Measurements from ENCODE around the gene ITGA1.

ITGA1 gene

GRCh38 chr5:52875827-52876226 lies 88.1 kb downstream of the ITGA1 start:
- no peak for DNase-seq

- no peak for DNase-seq
These were observed 88.7 kb downstream of the ITGA1 start for GRCh38 chr5:52876456-52876855.

- DNase-seq: peak; percentile 50
These were observed 90.9 kb downstream of the ITGA1 start for GRCh38 chr5:52878656-52879055.

GRCh38 chr5:52880541-52880940 lies 92.8 kb downstream of the ITGA1 start:
- DNase-seq: no peak

DNA sequence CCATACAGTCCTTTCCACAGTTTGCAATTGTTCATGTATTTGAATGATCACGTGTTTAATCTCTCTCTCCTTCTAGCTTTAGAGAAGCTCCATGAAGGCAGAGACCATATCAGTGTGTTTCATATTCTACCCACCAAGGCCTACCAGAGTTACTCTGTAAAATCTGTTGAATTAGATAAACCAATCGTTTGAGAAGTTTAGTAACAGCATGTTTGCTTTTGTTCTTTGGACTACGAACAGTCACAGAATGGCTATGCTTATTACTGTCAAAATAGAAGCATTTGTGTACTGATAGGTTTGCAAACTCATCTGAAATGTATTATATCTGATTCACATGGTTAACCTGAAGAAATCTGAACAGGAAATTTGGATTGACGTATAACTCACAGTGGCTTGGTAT lies 93.8 kb downstream of the ITGA1 start:
- DNase-seq: no peak

GRCh38 chr5:52883110-52883509 lies 95.4 kb downstream of the ITGA1 start:
- no peak for DNase-seq

- DNase-seq: no peak
These were observed 96.7 kb downstream of the ITGA1 start for GRCh38 chr5:52884453-52884852.

DNA sequence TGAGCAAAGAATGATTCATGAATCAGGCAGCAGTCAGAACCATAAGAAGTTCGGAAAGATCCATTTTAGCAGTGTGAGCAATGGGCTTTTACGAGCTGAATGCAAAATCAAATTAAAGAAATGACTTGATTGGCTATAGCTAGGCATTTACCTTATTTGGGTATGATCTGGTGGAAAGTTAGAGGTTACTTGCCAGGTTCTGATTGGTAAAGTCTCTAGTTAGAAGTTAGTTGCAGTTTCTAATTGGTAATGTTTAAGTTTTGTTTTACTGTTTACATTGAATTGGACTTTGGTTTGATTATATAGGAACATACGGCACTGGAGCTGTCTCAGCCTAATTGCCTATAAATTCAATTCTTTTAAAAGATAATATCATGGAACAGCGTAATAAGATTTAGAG lies 97.9 kb downstream of the ITGA1 start:
- no peak for DNase-seq

- DNase-seq: no peak
These were observed 98.5 kb downstream of the ITGA1 start for GRCh38 chr5:52886206-52886605.

- DNase-seq: no peak
These were observed 99.3 kb downstream of the ITGA1 start for GRCh38 chr5:52887066-52887465.

DNA sequence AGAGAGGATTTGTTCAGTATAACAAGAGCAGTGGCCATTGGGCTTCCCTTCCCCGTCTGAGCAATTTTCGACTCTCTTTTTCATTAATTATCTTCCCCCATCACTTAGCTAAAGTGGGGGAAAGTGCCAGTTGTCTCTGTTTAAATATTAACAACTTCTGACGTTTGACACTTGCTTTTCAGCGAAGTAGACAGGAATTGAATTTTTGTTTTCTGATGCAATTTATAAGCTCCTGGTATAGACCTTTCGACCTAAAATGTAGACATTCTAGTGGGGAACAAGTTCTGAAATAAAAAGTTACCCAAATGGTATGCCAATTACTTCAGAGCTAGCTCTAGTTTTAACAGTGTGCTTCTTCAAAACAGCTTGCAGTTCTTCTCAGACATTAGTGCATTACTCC lies 100.6 kb downstream of the ITGA1 start:
- DNase-seq: no peak

- no peak for DNase-seq
These were observed 104.6 kb downstream of the ITGA1 start for GRCh38 chr5:52892242-52892878.

DNA sequence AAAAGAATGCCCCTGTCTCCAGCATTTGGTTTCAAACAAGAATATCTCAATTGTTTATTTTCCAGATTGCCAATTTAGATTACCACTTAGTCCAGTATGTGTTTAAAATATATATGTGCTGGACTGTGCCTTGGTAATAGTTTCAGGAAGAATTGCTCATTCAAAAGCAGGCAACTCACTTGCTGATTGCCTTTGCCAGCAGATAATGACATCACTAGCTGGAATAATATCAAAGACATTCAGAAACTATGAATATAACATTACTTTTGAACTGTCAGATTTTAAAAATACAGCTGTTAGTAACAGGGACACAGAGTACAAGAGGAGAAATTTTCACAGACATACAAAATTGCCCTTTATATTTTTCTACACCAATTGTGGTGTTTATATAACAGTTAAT lies 105.4 kb downstream of the ITGA1 start:
- no peak for DNase-seq

- DNase-seq: no peak
These were observed 106.1 kb downstream of the ITGA1 start for GRCh38 chr5:52893863-52894262.

- DNase-seq: no peak
These were observed 106.7 kb downstream of the ITGA1 start for GRCh38 chr5:52894451-52894850.

DNA sequence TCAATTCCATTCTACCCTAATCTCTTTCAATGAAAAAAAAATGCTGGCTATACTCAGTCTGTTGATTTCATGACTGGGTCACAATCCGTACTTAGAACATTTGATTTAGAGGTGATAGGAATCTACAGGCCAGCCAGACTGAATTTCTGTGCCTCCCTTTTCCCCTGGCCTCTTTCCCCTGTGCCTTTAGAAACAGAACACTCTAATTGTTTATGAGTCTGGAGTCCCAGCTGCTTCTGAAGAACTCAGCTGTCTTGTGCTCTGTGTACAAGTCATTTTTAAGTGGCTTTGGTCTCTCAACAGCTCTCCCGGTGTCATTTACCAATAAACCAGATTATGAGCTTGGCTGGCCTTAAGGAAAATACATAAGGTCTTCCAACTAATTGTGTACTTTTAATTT lies 107.4 kb downstream of the ITGA1 start:
- no peak for DNase-seq

DNA sequence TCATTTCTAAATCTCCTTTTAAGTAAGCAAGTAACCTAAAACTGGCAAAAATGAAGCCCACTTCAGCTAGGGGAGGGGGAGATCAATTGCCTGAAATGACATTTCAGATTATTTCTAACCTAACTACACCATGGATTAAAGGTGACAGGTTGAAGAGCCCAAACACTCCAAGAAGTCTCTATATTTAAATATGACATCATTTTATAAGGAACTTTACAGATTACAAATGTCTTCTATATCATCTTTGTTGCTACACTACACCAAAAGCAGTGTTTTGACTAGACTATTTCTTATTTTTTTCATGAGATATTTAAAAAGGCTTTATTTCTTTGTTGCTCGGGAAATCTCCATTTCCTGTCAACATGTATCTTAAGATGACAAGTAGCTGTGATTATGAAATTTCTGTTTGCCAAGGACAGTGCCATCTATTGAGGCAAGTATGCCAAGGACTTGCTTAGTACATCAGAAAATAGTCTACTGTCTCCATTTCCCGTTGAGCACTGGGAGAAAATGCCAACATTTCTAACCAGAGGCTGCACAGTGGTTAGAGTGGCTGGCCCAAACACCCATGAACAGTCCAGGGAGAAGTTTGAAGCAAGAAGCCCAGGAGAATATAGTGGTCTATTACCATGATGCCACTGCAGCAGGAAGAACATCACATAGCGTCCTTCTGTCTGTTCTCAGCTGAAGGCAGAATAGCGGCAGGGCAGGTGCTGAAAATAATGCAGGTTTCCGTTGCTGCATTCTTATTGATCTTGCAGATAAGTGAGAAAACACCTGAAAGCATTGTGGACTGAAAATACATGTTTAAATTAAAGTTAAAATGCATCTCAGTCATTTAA lies 108.1 kb downstream of the ITGA1 start:
- no peak for DNase-seq

- no peak for DNase-seq
These were observed 109.0 kb downstream of the ITGA1 start for GRCh38 chr5:52896534-52897237.

GRCh38 chr5:52897238-52897614 lies 109.5 kb downstream of the ITGA1 start:
- no peak for DNase-seq

DNA sequence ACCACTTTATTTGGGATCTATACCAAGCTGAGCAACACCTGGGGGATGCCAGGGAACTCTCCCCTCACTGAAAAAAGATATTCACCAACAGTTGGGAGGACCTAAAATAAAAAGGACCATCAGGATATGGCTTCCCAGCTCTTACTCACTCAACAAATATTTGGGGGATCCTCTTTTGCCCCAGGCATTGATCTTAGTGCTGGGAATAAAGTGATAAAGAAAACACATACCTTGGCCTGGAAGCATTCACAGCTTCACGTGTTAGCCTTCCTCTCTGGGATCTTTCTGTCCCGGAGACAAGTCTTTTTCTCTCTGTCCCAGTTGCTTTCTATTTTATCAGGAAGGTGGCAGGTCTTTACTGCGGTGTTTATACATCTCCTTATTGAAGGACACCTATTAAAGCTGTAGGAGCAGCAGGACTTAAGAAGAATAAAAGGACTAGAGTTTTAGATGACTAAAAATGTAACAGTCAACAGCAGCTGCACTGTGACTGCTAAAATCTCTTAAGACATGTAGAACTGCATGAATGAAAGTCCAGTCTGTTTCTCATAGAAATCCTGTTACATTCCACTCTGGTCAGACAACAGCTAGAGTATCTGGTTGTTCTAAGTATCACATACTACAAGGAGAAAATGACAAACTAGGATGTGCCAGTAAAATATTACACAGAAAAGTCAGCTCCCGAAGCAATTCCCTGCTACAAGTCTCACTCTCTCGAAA lies 111.4 kb downstream of the ITGA1 start:
- DNase-seq: no peak

DNA sequence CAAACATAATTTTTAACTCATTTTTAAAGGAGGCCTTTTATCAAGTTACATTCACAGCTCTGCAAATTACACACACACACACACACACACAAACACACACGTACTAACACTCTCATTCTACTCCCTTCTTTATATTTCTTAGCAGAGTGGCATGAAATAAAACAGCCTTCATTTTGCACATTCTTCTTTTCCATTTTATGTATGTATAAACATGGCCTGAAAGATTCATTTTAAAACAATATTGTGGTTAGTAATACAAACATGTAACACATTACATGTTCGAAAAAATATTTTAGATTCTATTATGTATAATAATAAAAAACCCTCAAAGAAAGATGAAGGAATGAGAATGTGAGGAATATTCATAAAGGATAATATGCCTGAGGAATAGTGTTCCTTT lies 115.4 kb downstream of the ITGA1 start:
- no peak for DNase-seq

DNA sequence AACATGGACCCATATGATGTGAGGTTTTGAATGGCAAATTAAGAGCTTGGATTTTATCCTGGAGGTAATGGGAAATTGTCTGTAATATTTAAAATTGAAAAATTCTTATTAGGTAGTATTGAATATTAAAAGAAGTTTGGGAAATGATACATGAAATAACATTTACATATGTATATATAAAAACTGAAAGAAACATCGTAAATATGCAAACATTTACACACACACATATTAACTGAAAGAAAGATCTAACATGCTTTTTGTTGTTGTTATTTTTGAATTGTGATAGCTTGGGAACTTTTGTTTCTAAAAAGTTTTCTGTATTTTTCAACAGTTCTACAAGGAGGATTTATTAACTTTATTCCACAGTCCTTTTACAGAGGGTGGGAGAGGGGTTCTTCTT lies 118.6 kb downstream of the ITGA1 start:
- no peak for DNase-seq

GRCh38 chr5:52906845-52907244 lies 119.1 kb downstream of the ITGA1 start:
- no peak for DNase-seq
